ENCODE results near the gene PRPS1. TPM values are rescaled to one million over a fixed set of nuclear protein-coding genes. Genes with fewer than 3 reads are reported as not detected.

The PRPS1 gene
- total and polyA plus RNA-seq, 2 experiments from 2014 or later, result 91.1 to 149 TPM

GRCh38 chrX:107673431-107673830 is 45.1 kb downstream of the PRPS1 start:
- no peak overlapping the region for H3K4me3 Mint-ChIP-seq
- TF ChIP-seq EZH2phosphoT487 (IDR thresholded peaks at IDR 0.05; ENCODE audit: unreplicated experiment), result no peak
- TF ChIP-seq CTCF (conservative IDR thresholded peaks at IDR 0.05; ENCODE audit: low read depth in 2 of 2), result no peak
- TF ChIP-seq STAT1 (IDR thresholded peaks at IDR 0.05; ENCODE audit: unreplicated experiment), result no peak
- TF ChIP-seq ZNF331 (CRISPR knock-in tag; IDR thresholded peaks at IDR 0.05; ENCODE audit: low read depth), result no peak
- TF ChIP-seq CREB1 (CRISPR knock-in tag; IDR thresholded peaks at IDR 0.05; ENCODE audit: low read depth), result no peak
- no peak overlapping the region for H3K27ac ChIP-seq (ENCODE audit: low read depth)
- H3K79me2 ChIP-seq (replicated peaks; ENCODE audit: insufficient read depth), result no peaks in the 10 kb centered on the region
- no peaks in the 10 kb centered on the region for H3K27me3 ChIP-seq (ENCODE audit: insufficient read depth)
- H3K9me2 ChIP-seq (ENCODE audit: insufficient read depth), result no peaks in the 10 kb centered on the region
- H3K36me3 Mint-ChIP-seq (ENCODE audit: low read depth), result no peaks in the 10 kb centered on the region
- H4K20me1 ChIP-seq (replicated peaks; ENCODE audit: insufficient read depth), result no peaks in the 10 kb centered on the region
- H2AFZ ChIP-seq, result no peak overlapping the region
- H3K4me2 ChIP-seq, result no peak overlapping the region
- peaks cover 27% of the 10 kb centered on the region for H3K4me1 Mint-ChIP-seq
- H3K4me1 ChIP-seq (ENCODE audit: insufficient read depth), result peaks cover 11% of the 10 kb centered on the region; the same call in 1 of the 2 replicates
- no peaks in the 10 kb centered on the region for H3K9me3 Mint-ChIP-seq
- no peak overlapping the region for H3K27ac Mint-ChIP-seq
- H3K36me3 ChIP-seq (ENCODE audit: insufficient read depth), result no peaks in the 10 kb centered on the region
- H3F3A ChIP-seq (replicated peaks; ENCODE audit: low read depth), result no peaks in the 10 kb centered on the region
- peaks cover 8% of the 10 kb centered on the region for H3K27me3 Mint-ChIP-seq (ENCODE audit: insufficient read depth, low read depth, poor library complexity)
- no peak overlapping the region for H3K4me3 ChIP-seq
- DNase-seq (ENCODE audit: low spot score) (no peak), ATAC-seq (no peak)

GRCh38 chrX:107673933-107674479 is 45.7 kb downstream of the PRPS1 start:
- no peaks in the 10 kb centered on the region for H3F3A ChIP-seq (replicated peaks; ENCODE audit: low read depth)
- ATAC-seq (peak; percentile 47), DNase-seq (ENCODE audit: low spot score) (peak; percentile 36)
- no peaks in the 10 kb centered on the region for H3K36me3 Mint-ChIP-seq (ENCODE audit: low read depth)
- no peaks in the 10 kb centered on the region for H4K20me1 ChIP-seq (replicated peaks; ENCODE audit: insufficient read depth)
- no peaks in the 10 kb centered on the region for H3K9me2 ChIP-seq (ENCODE audit: insufficient read depth)
- no peak overlapping the region for H3K27ac ChIP-seq (ENCODE audit: low read depth)
- H3K27ac Mint-ChIP-seq, result no peak overlapping the region
- peaks cover 11% of the 10 kb centered on the region; the same call in 1 of the 2 replicates for H3K4me1 ChIP-seq (ENCODE audit: insufficient read depth)
- peaks cover 25% of the 10 kb centered on the region for H3K4me1 Mint-ChIP-seq
- no peak overlapping the region for H3K4me3 ChIP-seq
- H3K79me2 ChIP-seq (replicated peaks; ENCODE audit: insufficient read depth), result no peaks in the 10 kb centered on the region
- peaks cover 8% of the 10 kb centered on the region for H3K27me3 Mint-ChIP-seq (ENCODE audit: insufficient read depth, low read depth, poor library complexity)
- no peak overlapping the region for H3K4me2 ChIP-seq
- H3K4me3 Mint-ChIP-seq, result no peak overlapping the region
- H3K27me3 ChIP-seq (ENCODE audit: insufficient read depth), result no peaks in the 10 kb centered on the region
- no peak overlapping the region for H2AFZ ChIP-seq
- H3K36me3 ChIP-seq (ENCODE audit: insufficient read depth), result no peaks in the 10 kb centered on the region
- H3K9me3 Mint-ChIP-seq, result no peaks in the 10 kb centered on the region
- no peak for TF ChIP-seq ZNF462 (CRISPR knock-in tag; IDR thresholded peaks at IDR 0.05)
- TF ChIP-seq CTCF (conservative IDR thresholded peaks at IDR 0.05; ENCODE audit: low read depth in 2 of 2), result no peak
- no peak for TF ChIP-seq EZH2phosphoT487 (IDR thresholded peaks at IDR 0.05; ENCODE audit: unreplicated experiment)
- no peak for TF ChIP-seq ETS1 (IDR thresholded peaks at IDR 0.05)
- no peak for TF ChIP-seq NANOG (IDR thresholded peaks at IDR 0.05; ENCODE audit: borderline replicate concordance)
- no peak for TF ChIP-seq STAT1 (IDR thresholded peaks at IDR 0.05; ENCODE audit: unreplicated experiment)
- no peak for TF ChIP-seq CREB1 (CRISPR knock-in tag; IDR thresholded peaks at IDR 0.05; ENCODE audit: low read depth)
- TF ChIP-seq ZNF114 (CRISPR knock-in tag; IDR thresholded peaks at IDR 0.05), result no peak
- no peak for TF ChIP-seq ZNF331 (CRISPR knock-in tag; IDR thresholded peaks at IDR 0.05; ENCODE audit: low read depth)
- TF ChIP-seq POLR2AphosphoS5 (IDR thresholded peaks at IDR 0.05; ENCODE audit: low read depth), result no peak
